Endothelial cell of umbilical vein (primary cell): ENCODE data around the gene LTBP1. TPM values are rescaled to one million over a fixed set of nuclear protein-coding genes. Genes with fewer than 3 reads are reported as not detected.

Experiments used
- BruUV-seq: library from RNA; stranded (reverse); fragments of 400-500 nt; replicated peaks from 2 replicates; lab custom pipeline; 2021; lab: Mats Ljungman, UMichigan
- CTCF ChIA-PET: fragments of 300-600, 350-600 bp; sonication (Branson Sonifier 250); formaldehyde crosslinking; loops from one replicate; lab custom pipeline; 2021; ENCODE audit warnings: antibody characterized with exemption, inconsistent platforms; lab: Charles Lee
- POLR2A ChIA-PET: fragments of 300-600, 350-600 bp; sonication (Branson Sonifier 250); formaldehyde crosslinking; loops from one replicate; lab custom pipeline; 2021; ENCODE audit warnings: antibody characterized with exemption, inconsistent platforms; lab: Charles Lee
- DNase-seq: peaks from one replicate; pipeline ENCODE4 v3.0.0-alpha.2; 2011; ENCODE audit warnings: low read depth, low spot score
- FAIRE-seq: peaks from 2 replicates; lab custom pipeline; 2011; peaks lifted over from hg19 to GRCh38; lab: Jason Lieb, UNC
- H2AFZ ChIP-seq: 2 replicates; pipeline ENCODE4 v1.6.0; 2012; ENCODE audit warnings: low read depth, low read length, control low read depth, inconsistent platforms
- H3K27ac ChIP-seq: 2 replicates; pipeline ENCODE4 v1.5.1; 2011; ENCODE audit warnings: low read depth, mild to moderate bottlenecking, control low read depth, low read length, moderate library complexity; ENCODE audit not compliant: insufficient read depth
- H3K27me3 ChIP-seq, 2 experiments: 2 replicates each; pipeline versions ENCODE4 v1.6.0 to v1.6.1; 2011; ENCODE audit warnings: low read length in 2 of 2, mixed read lengths in 1 of 2; ENCODE audit not compliant: control insufficient read depth in 2 of 2, insufficient read depth in 2 of 2
- H3K36me3 ChIP-seq, 2 experiments: 2 replicates in 1 of 2; 3 replicates in 1 of 2; pipeline ENCODE4 v1.5.1; 2011; ENCODE audit warnings: low read length in 2 of 2, mild to moderate bottlenecking in 1 of 2, moderate library complexity in 1 of 2; ENCODE audit not compliant: control insufficient read depth in 2 of 2, insufficient read depth in 2 of 2; ENCODE audit errors: extremely low read depth in 1 of 2
- H3K4me1 ChIP-seq: 3 replicates; pipeline ENCODE4 v1.5.1; 2011; ENCODE audit warnings: mild to moderate bottlenecking, low read length; ENCODE audit not compliant: control insufficient read depth, insufficient read depth; ENCODE audit errors: extremely low read depth
- H3K4me2 ChIP-seq: 2 replicates; pipeline ENCODE4 v1.6.1; 2011; ENCODE audit warnings: low read length, control low read depth, mixed read lengths; ENCODE audit not compliant: insufficient read depth
- H3K4me3 ChIP-seq, 3 experiments: fragments of 200-600 bp in 1 of 3; sonication (generic), shearing (Covaris generic) in 1 of 3; replicated peaks in 1 of 3; 2 replicates each; pipeline ENCODE4 v1.5.1; 2011 to 2016; ENCODE audit warnings: control low read depth in 3 of 3, low read length in 3 of 3, mild to moderate bottlenecking in 2 of 3, inconsistent platforms in 1 of 3, low read depth in 1 of 3, moderate library complexity in 1 of 3; ENCODE audit not compliant: insufficient read depth in 1 of 3
- H3K79me2 ChIP-seq: 2 replicates; pipeline ENCODE4 v1.6.0; 2012; ENCODE audit warnings: low read length, inconsistent platforms; ENCODE audit not compliant: control insufficient read depth, insufficient read depth
- H3K9ac ChIP-seq: replicated peaks from 2 replicates; pipeline ENCODE3; 2011; ENCODE audit warnings: low read length, control low read depth; ENCODE audit not compliant: insufficient read depth; ENCODE audit errors: extremely low read depth
- H3K9me1 ChIP-seq: replicated peaks from 3 replicates; pipeline ENCODE4 v1.6.0; 2011; ENCODE audit warnings: mild to moderate bottlenecking, low read length; ENCODE audit not compliant: control insufficient read depth, insufficient read depth; ENCODE audit errors: extremely low read depth
- H3K9me3 ChIP-seq: replicated peaks from 2 replicates; pipeline ENCODE4 v1.5.1; 2012; ENCODE audit warnings: low read length, inconsistent platforms; ENCODE audit not compliant: control insufficient read depth, insufficient read depth
- H4K20me1 ChIP-seq: replicated peaks from 2 replicates; pipeline ENCODE3; 2011; ENCODE audit warnings: mild to moderate bottlenecking, low read length; ENCODE audit not compliant: control insufficient read depth, insufficient read depth; ENCODE audit errors: extremely low read depth
- CTCF ChIP-seq, 2 donors: IDR thresholded peaks; 1 replicate in 1 of 2; 2 replicates in 1 of 2; pipeline ENCODE4 v1.5.1; 2011; ENCODE audit warnings: low read length in 2 of 2, mild to moderate bottlenecking in 2 of 2, moderate library complexity in 2 of 2, control low read depth in 1 of 2, inconsistent platforms in 1 of 2, low read depth in 1 of 2; ENCODE audit not compliant: insufficient read depth in 1 of 2; ENCODE audit errors: extremely low read depth in 1 of 2
- EZH2 ChIP-seq: IDR thresholded peaks from 2 replicates; pipeline ENCODE4 v1.6.1; 2012; ENCODE audit warnings: borderline replicate concordance, low read depth, mild to moderate bottlenecking, moderate library complexity, low read length, inconsistent platforms; ENCODE audit not compliant: severe bottlenecking
- FOS ChIP-seq: IDR thresholded peaks from 2 replicates; pipeline ENCODE4 v1.6.1; 2011; ENCODE audit warnings: mild to moderate bottlenecking, low read length, moderate library complexity, borderline replicate concordance; ENCODE audit not compliant: insufficient read depth
- GATA2 ChIP-seq: IDR thresholded peaks from 2 replicates; pipeline ENCODE4 v1.7.0; 2011; ENCODE audit warnings: low read depth, mild to moderate bottlenecking, moderate library complexity, mixed read lengths, low read length; ENCODE audit not compliant: insufficient read length, insufficient read depth
- JUN ChIP-seq: IDR thresholded peaks from 2 replicates; pipeline ENCODE4 v1.6.1; 2011; ENCODE audit warnings: borderline replicate concordance, low read depth; ENCODE audit not compliant: insufficient read length, insufficient read depth
- MAX ChIP-seq: IDR thresholded peaks from 2 replicates; pipeline ENCODE4 v1.6.1; 2011; ENCODE audit not compliant: insufficient read depth, insufficient read length
- MYC ChIP-seq: IDR thresholded peaks from one replicate; pipeline ENCODE4 v1.6.1; 2011; ENCODE audit warnings: mild to moderate bottlenecking, low read depth, low read length
- POLR2A ChIP-seq: IDR thresholded peaks from 2 replicates; pipeline ENCODE4 v1.6.1; 2012; ENCODE audit warnings: low read depth, mild to moderate bottlenecking, control low read depth, low read length
- POLR2AphosphoS5 ChIP-seq: IDR thresholded peaks from 2 replicates; pipeline ENCODE4 v1.6.1; 2012; ENCODE audit warnings: low read depth, mild to moderate bottlenecking, control low read depth, low read length, moderate library complexity; ENCODE audit not compliant: insufficient read depth
- dilution Hi-C: fragments of 300-500 bp; cut with MboI; formaldehyde crosslinking; loops from one replicate; pipeline ENCODE4 v1.15.0; 2019; ENCODE audit warnings: low sequenced_read_pairs; ENCODE audit not compliant: extremely low pct_ligation_motif_present
- intact Hi-C: fragments of 100-400 bp; cut with micrococcal nuclease; formaldehyde crosslinking; loops from one replicate; pipeline ENCODE4 v1.10.0; 2022
- polyA plus RNA-seq, 4 experiments: library from polyadenylated mRNA; depleted of rRNA in 3 of 4; stranded (reverse) in 3 of 4; unstranded in 1 of 4; fragments of >200 nt; gene quantifications; 2 replicates each; pipeline versions ENCODE4 v1.2.1 to v1.2.3, GENCODE V29; 2011 to 2012; ENCODE audit warnings: missing spikeins in 1 of 4
- total RNA-seq: library from RNA; stranded (reverse); gene quantifications from 2 replicates; pipeline ENCODE4 v1.2.3, GENCODE V29; 2021

LTBP1 gene
- total and polyA plus RNA-seq, 2 donors (not counting 3 experiments of a cell fraction or from before 2014, with no cell fraction given), result 57.4 to 68.2 TPM

GRCh38 chr2:33437815-33438214, 491.1 kb downstream of the LTBP1 start:
- Histone ChIP-seq H3K27ac (peak overlapping the region; percentile 57), H3K9me1 (no peaks in the 10 kb centered on the region), H3K27me3 (no peaks in the 10 kb centered on the region), H3K36me3 (no peaks in the 10 kb centered on the region), H2AFZ (no peak overlapping the region), H3K4me1 (peaks cover 23% of the 10 kb centered on the region), H3K9ac (no peak overlapping the region), H3K4me2 (peak overlapping the region; percentile 92), H3K4me3 (peak overlapping the region in 1 of 3 experiments; percentile 90), H3K79me2 (no peaks in the 10 kb centered on the region), H4K20me1 (no peaks in the 10 kb centered on the region), H3K9me3 (no peaks in the 10 kb centered on the region)
- intact Hi-C loops, result loop anchor here (5.0 to 10.0 kb wide), 2 partner anchors 146 to 883 kb away; no protein-coding TSS in a partner anchor
- DNase-seq (no peak), FAIRE-seq (no peak)
- TF ChIP-seq MAX (no peak), FOS (no peak), POLR2AphosphoS5 (no peak), GATA2 (no peak), MYC (no peak), EZH2 (no peak), POLR2A (no peak), CTCF (IDR thresholded peaks at IDR 0.05; ENCODE audit: extremely low read depth in 1 of 2, insufficient read depth in 1 of 2, low read depth in 1 of 2, low read length in 2 of 2) (no peak), JUN (no peak)
- ChIA-PET CTCF (interaction anchor here (1.3 to 1.6 kb wide), 3 partner anchors 18 to 118 kb away, joined by 3 to 8 read pairs (median 7); no protein-coding TSS in a partner anchor), POLR2A (no interaction called here)
- dilution Hi-C loops, result no loop called here
- BruUV-seq, result no TSS peak
